Ovary (tissue), 3 donors: ENCODE data around the gene SCML1.

Source experiments
- EP300 ChIP-seq: sonication (generic); formaldehyde crosslinking; IDR thresholded peaks from one replicate; pipeline ENCODE4 v1.6.1; 2017; ENCODE audit warnings: antibody characterized with exemption
- POLR2A ChIP-seq: fragments of 450-650 bp; IDR thresholded peaks from one replicate; pipeline ENCODE4 v1.6.1; 2017; ENCODE audit warnings: antibody characterized with exemption, mild to moderate bottlenecking, moderate library complexity
- TF ChIP-seq, protein P1 (sequence below), 3 donors: fragments of 450-650 bp in 2 of 3; fragments of 200-600 bp in 1 of 3; IDR thresholded peaks; one replicate each; pipeline versions ENCODE4 v1.5.1 to v1.8.0; 2016 to 2022; ENCODE audit warnings: antibody characterized with exemption in 3 of 3, mild to moderate bottlenecking in 1 of 3
- donor health status: DM: no; HTN: no; CAD: no.

DNA sequence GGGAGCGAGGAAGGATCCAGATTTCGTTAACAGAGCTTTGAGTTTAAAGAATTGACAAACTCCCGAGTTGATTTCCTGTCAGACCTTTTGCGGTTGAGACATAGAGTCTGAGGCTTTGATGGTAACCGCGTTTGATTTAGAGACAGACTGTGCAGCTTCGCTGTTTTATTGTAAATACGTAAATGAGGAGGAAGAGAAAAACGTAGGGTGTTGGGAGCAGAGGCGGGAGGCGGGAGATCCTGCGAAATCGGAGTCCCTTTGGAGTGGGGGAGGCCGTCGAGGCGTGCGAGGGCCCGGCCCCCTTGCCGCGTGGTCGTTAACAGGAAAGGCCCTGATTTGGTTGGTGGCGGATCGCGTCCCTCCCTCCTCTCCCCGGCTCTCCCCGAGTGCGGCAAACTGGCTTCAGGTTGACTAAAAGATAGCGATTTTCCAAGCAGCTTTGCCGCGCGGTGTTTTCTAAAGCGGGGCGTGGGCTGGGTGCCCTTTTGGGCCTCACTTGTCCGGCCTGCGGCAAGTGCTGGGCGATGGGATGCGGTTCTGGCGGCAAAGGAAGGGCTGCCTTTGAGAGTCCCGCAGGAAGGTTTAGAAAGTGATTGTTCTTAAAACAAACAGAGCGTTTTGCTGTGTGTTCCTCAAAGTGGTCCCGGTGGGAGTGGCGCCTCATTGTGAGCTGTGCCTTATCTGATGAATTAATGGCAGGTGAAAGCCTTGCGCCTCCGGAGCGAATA, 857 bp downstream of the SCML1 start:
- TF ChIP-seq EP300 (no peak), POLR2A (no peak)
- TF ChIP-seq, protein P1, sequence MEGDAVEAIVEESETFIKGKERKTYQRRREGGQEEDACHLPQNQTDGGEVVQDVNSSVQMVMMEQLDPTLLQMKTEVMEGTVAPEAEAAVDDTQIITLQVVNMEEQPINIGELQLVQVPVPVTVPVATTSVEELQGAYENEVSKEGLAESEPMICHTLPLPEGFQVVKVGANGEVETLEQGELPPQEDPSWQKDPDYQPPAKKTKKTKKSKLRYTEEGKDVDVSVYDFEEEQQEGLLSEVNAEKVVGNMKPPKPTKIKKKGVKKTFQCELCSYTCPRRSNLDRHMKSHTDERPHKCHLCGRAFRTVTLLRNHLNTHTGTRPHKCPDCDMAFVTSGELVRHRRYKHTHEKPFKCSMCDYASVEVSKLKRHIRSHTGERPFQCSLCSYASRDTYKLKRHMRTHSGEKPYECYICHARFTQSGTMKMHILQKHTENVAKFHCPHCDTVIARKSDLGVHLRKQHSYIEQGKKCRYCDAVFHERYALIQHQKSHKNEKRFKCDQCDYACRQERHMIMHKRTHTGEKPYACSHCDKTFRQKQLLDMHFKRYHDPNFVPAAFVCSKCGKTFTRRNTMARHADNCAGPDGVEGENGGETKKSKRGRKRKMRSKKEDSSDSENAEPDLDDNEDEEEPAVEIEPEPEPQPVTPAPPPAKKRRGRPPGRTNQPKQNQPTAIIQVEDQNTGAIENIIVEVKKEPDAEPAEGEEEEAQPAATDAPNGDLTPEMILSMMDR (IDR thresholded peaks at IDR 0.05), result no peak
